Sigmoid colon (tissue), 7 donors: Measurements from ENCODE around the gene ATF5. TPM values are rescaled to one million over a fixed set of nuclear protein-coding genes. Genes with fewer than 3 reads are reported as not detected.
"Not testable (repeated sequence)": the region's sequence is repeated elsewhere in the genome, so short reads cannot be mapped to it uniquely, and the experiment has no call there.

Experiments used
- DNase-seq: peaks from one replicate; pipeline ENCODE4 v3.0.0-alpha.2; 2019
- H3K27ac ChIP-seq, 4 donors: fragments of 200-600 bp; sonication (generic); one replicate each; pipeline ENCODE4 v1.5.1; 2016 to 2019; ENCODE audit warnings: mild to moderate bottlenecking in 1 of 4
- H3K27me3 ChIP-seq, 3 donors: fragments of 200-600 bp; sonication (generic); one replicate each; pipeline ENCODE4 v1.5.1; 2019; ENCODE audit warnings: mild to moderate bottlenecking in 1 of 3
- H3K36me3 ChIP-seq, 4 donors: fragments of 200-600 bp; sonication (generic); one replicate each; pipeline ENCODE4 v1.5.1; 2016 to 2019
- H3K4me1 ChIP-seq, 4 donors: fragments of 200-600 bp; sonication (generic); one replicate each; pipeline ENCODE4 v1.5.1; 2017 to 2019
- H3K4me3 ChIP-seq, 4 donors: fragments of 200-600 bp; sonication (generic); one replicate each; pipeline ENCODE4 v1.5.1; 2017 to 2019; ENCODE audit warnings: mild to moderate bottlenecking in 2 of 4, moderate library complexity in 1 of 4
- H3K9me3 ChIP-seq, 4 donors: fragments of 200-600 bp in 3 of 4; sonication (generic) in 3 of 4; one replicate each; pipeline versions ENCODE4 v1.5.1 to v1.6.1; 2013 to 2019
- EP300 ChIP-seq, 4 donors: sonication (generic); formaldehyde crosslinking; IDR thresholded peaks; one replicate each; pipeline ENCODE4 v1.6.1; 2017; ENCODE audit warnings: antibody characterized with exemption in 4 of 4
- POLR2A ChIP-seq, 2 donors: fragments of 450-650 bp; IDR thresholded peaks; one replicate each; pipeline ENCODE4 v1.6.1; 2016; ENCODE audit warnings: antibody characterized with exemption in 2 of 2, mild to moderate bottlenecking in 2 of 2, moderate library complexity in 2 of 2
- POLR2AphosphoS5 ChIP-seq, 4 donors: sonication (generic); formaldehyde crosslinking; IDR thresholded peaks; one replicate each; pipeline ENCODE4 v1.6.1; 2017; ENCODE audit warnings: antibody characterized with exemption in 4 of 4
- WGBS, 2 donors: extraction: QIAGEN DNeasy Blood & Tissue Kit; methylation state at CpG; one replicate each; pipeline ENCODE4 v1.1.7; 2013; 5-methylcytosine and 5-hydroxymethylcytosine counted together
- intact Hi-C: fragments of 100-400 bp; cut with DNase I; formaldehyde crosslinking; loops from one replicate; pipeline ENCODE4 v1.15.1; 2023
- polyA plus RNA-seq, 3 donors: library from polyadenylated mRNA; stranded (reverse); fragments of 200-250 nt; gene quantifications; one replicate each; pipeline ENCODE4 v1.2.3, GENCODE V29; 2013
- total RNA-seq, 4 donors: library from RNA; depleted of rRNA; stranded (reverse); fragments of >200 nt; gene quantifications; one replicate each; pipeline ENCODE4 v1.1.0, GENCODE V29; 2016
- TF ChIP-seq, protein P1 (sequence below), 4 experiments: fragments of 450-650 bp in 3 of 4; fragments of 200-600 bp in 1 of 4; IDR thresholded peaks; one replicate each; pipeline ENCODE4 v1.5.1; 2016 to 2019; ENCODE audit warnings: antibody characterized with exemption in 4 of 4, mild to moderate bottlenecking in 3 of 4, moderate library complexity in 2 of 4
- donor health status: healthy with polysubstance abuse.
- donor health status: Bipolar disorder and iron deficiency.
- donor health status: healthy.

Gene ATF5
- total and polyA plus RNA-seq, 7 donors, result 5.3 to 42.3 (median 7.1) TPM

DNA sequence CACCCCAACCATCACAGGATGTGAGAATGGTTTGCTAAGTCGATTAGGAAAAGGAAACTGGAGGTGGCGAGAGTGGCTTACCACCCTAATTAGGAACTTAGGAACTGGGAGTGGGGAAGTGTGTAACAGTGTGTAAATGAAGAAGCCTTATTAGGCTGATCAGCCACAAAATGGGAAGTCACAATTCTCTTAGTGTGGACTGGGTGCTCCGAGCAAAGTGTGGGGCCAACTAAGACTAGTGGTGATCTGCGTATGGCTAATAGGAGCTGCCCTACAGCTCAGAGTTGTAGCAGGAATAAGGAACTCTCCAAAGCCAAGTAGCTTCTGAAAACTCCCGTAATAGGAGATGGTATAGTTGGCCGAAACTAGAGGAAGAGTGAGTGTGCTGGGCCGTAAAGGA, 24.4 kb downstream of the ATF5 start:
- H3K36me3 ChIP-seq, result no peaks in the 10 kb centered on the region
- H3K9me3 ChIP-seq, result no peaks in the 10 kb centered on the region
- peaks cover 0 to 18% (median 0%) of the 10 kb centered on the region in 3 donors for H3K27me3 ChIP-seq
- no peak overlapping the region for H3K4me3 ChIP-seq
- peaks cover 0 to 49% (median 38%) of the 10 kb centered on the region in 4 donors for H3K4me1 ChIP-seq
- TF ChIP-seq POLR2AphosphoS5 (IDR thresholded peaks at IDR 0.05) (no peak), EP300 (IDR thresholded peaks at IDR 0.05) (no peak), POLR2A (IDR thresholded peaks at IDR 0.05) (no peak)
- TF ChIP-seq, protein P1, sequence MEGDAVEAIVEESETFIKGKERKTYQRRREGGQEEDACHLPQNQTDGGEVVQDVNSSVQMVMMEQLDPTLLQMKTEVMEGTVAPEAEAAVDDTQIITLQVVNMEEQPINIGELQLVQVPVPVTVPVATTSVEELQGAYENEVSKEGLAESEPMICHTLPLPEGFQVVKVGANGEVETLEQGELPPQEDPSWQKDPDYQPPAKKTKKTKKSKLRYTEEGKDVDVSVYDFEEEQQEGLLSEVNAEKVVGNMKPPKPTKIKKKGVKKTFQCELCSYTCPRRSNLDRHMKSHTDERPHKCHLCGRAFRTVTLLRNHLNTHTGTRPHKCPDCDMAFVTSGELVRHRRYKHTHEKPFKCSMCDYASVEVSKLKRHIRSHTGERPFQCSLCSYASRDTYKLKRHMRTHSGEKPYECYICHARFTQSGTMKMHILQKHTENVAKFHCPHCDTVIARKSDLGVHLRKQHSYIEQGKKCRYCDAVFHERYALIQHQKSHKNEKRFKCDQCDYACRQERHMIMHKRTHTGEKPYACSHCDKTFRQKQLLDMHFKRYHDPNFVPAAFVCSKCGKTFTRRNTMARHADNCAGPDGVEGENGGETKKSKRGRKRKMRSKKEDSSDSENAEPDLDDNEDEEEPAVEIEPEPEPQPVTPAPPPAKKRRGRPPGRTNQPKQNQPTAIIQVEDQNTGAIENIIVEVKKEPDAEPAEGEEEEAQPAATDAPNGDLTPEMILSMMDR (IDR thresholded peaks at IDR 0.05), result no peak
- H3K27ac ChIP-seq, result peak overlapping the region in 2 of 4 donors; percentile 38 to 46
- WGBS, 2 donors, result 64 to 84% methylated on average over 7 of the region's 7 CpGs
- intact Hi-C loops, result no loop called here
- no peak for DNase-seq

DNA sequence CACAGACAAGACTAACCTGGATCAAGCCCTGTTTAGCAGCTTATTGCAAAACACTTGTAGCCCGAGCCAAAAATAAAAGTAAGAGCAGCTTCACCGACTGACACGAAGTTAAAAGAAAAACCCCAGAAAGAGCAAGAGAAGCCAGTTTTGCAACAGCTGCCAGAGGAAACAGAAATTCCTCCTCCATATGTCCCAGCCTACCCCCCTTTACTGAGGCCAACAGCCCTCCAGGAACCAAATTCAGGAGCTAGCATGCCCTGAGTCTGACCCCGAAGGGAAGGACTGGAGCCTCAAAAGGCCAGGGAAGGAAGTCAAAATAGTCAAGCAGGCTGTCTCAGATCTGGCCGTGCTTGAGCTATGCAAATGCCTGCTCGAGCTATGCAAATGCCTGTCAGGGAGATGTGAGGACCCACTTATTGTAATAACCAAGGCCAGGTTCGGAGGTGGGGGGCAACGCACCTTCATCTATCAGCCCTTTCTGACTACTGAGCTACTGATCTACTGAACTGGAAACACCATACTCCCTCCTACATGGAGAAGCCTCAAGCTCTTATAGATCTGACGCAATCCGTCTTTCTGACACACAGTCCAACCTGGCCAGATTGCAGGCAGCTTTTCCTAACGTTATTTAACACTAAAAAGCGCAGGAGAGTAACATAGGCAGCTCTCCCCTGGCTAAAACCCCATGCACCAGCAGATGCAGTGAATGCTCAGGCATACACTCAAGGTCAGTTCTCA, 25.3 kb downstream of the ATF5 start:
- no peak for TF ChIP-seq POLR2A (IDR thresholded peaks at IDR 0.05)
- no peak for TF ChIP-seq EP300 (IDR thresholded peaks at IDR 0.05)
- TF ChIP-seq, protein P1 (IDR thresholded peaks at IDR 0.05), result no peak
- no peak for TF ChIP-seq POLR2AphosphoS5 (IDR thresholded peaks at IDR 0.05)
- intact Hi-C loops, result no loop called here
- WGBS, 2 donors, result 32 to 39% methylated on average over 12 of the region's 12 CpGs
- H3K27ac ChIP-seq, result peak overlapping the region in 3 of 4 donors; percentile 38 to 46 (median 45)
- H3K4me1 ChIP-seq, result peaks cover 0 to 49% (median 38%) of the 10 kb centered on the region in 4 donors
- no peaks in the 10 kb centered on the region for H3K9me3 ChIP-seq
- DNase-seq, result no peak
- no peaks in the 10 kb centered on the region for H3K36me3 ChIP-seq
- H3K27me3 ChIP-seq, result peaks cover 0 to 22% (median 0%) of the 10 kb centered on the region in 3 donors
- no peak overlapping the region for H3K4me3 ChIP-seq

DNA sequence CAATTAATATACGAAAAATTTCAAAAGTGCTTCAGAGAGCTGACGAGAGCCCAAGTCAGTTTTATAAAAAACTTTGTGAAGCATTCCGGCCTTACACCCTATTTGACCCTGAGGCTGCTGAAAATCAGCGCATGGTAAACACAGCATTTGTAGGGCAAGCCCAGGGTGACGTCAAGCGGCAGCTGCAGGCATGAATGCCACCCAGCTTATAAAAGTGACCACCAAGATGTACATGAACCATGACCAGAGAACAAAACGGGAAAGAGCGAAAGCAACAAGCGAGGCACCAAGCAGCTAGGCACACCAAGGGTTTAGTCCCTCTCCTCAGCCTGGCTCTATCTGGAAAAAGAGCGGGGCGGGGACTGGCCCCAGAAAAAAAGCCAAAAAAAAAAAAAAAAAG, 25.9 kb downstream of the ATF5 start:
- peak overlapping the region in 3 of 4 donors; percentile 38 to 49 (median 42) for H3K27ac ChIP-seq
- H3K4me1 ChIP-seq, result peaks cover 0 to 49% (median 38%) of the 10 kb centered on the region in 4 donors
- 21 to 71% methylated on average over 11 of the region's 11 CpGs for WGBS, 2 donors
- peak overlapping the region in 1 of 4 donors; percentile 9 for H3K4me3 ChIP-seq
- H3K36me3 ChIP-seq, result no peaks in the 10 kb centered on the region
- intact Hi-C loops, result no loop called here
- peaks cover 0 to 22% (median 0%) of the 10 kb centered on the region in 3 donors for H3K27me3 ChIP-seq
- no peak for TF ChIP-seq POLR2AphosphoS5 (IDR thresholded peaks at IDR 0.05)
- no peak for TF ChIP-seq EP300 (IDR thresholded peaks at IDR 0.05)
- no peaks in the 10 kb centered on the region for H3K9me3 ChIP-seq
- no peak for DNase-seq

DNA sequence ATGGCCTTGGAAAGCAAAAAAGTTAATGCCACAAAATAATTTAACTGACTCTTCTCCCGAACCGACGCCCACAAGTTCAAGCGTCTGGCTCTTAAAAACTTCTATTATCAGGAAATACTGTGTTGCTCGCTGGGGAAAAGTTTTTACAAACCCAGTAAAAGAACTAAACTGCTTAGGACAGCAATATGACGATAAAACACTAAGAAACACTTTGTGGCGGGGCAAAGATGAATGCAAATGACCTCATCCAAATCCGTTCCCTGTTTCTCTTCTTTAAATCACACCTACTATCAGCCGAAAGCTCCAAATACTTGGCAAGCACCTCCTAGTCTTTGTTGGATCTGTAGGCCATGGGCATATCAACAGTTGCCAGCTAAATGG, 27.1 kb downstream of the ATF5 start:
- no peak for DNase-seq
- no peak overlapping the region for H3K27ac ChIP-seq
- H3K4me1 ChIP-seq, result peaks cover 0 to 45% (median 38%) of the 10 kb centered on the region in 4 donors
- H3K9me3 ChIP-seq, result no peaks in the 10 kb centered on the region
- H3K27me3 ChIP-seq, result peaks cover 0 to 18% (median 0%) of the 10 kb centered on the region in 3 donors
- 17 to 71% methylated on average over 9 of the region's 9 CpGs for WGBS, 2 donors
- TF ChIP-seq, protein P1 (IDR thresholded peaks at IDR 0.05), result no peak
- TF ChIP-seq POLR2AphosphoS5 (IDR thresholded peaks at IDR 0.05) (no peak), EP300 (IDR thresholded peaks at IDR 0.05) (no peak), POLR2A (IDR thresholded peaks at IDR 0.05) (no peak)
- no peak overlapping the region for H3K4me3 ChIP-seq
- H3K36me3 ChIP-seq, result no peaks in the 10 kb centered on the region
- intact Hi-C loops, result no loop called here

DNA sequence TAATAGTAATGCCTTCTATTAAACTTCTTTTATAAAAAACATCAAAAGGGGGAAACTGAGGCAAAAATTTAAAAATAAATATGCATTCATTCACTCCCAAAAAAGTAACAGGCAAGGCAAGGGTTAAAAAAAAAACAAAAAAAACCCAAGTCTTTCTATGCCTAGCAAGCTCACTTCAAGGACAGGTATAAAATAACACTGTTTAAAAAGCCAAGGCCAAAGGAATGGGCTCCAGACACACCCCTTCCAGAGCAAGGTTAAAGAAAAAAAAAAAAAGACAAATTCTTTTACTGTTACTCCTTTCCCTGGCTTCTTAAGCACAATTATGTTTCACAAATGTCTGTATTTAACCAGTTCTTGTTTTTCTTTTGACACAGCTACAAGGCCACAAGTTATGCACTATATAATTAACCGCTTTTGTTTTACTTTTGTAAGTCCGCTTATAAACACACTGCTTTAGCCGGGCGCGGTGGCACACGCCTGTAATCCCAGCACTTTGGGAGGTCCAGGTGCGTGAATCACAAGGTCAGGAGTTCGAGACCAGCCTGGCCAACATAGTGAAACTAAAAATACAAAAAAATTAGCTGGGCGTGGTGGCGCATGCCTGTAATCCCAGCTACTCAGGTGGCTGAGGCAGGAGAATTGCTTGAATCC, 28.4 kb downstream of the ATF5 start:
- H3K27ac ChIP-seq, result no peak overlapping the region

DNA sequence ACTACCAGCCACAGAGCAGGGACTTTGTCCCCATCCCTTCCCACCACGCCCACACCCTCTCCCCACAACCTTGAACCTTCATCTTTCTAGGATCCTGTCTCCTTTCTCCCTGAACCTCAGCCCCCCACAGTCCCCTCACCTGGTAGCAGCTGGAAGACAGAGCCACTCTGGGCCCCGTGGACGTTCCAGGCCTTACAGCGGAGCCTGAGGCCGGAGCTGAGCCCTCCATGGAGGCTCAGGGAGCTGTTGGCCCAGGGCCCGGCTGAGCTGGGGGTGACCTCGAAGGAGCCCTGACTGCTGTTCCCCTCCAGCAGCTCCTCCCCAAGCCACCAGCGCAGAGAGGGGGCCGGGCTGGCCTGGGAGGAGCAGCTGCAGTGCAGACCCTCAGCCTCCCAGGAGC, 29.1 kb downstream of the ATF5 start:
- H3K9me3 ChIP-seq, H3K27ac ChIP-seq, H3K4me3 ChIP-seq, H3K36me3 ChIP-seq, intact Hi-C loops, DNase-seq: not testable (repeated sequence)
- 56 to 59% methylated on average over 9 of the region's 9 CpGs for WGBS, 2 donors
- peaks cover 0 to 17% (median 0%) of the 10 kb centered on the region in 3 donors for H3K27me3 ChIP-seq
- H3K4me1 ChIP-seq, result peaks cover 0 to 27% (median 24%) of the 10 kb centered on the region in 4 donors

More for the DNA sequence above, 28.4 kb downstream of the ATF5 start:
- Histone ChIP-seq H3K4me1 (peaks cover 0 to 34% (median 29%) of the 10 kb centered on the region in 4 donors), H3K9me3 (no peaks in the 10 kb centered on the region), H3K27me3 (peaks cover 0 to 17% (median 0%) of the 10 kb centered on the region in 3 donors), H3K4me3 (no peak overlapping the region), H3K36me3 (no peaks in the 10 kb centered on the region)
- 14 to 60% methylated on average over 10 of the region's 10 CpGs for WGBS, 2 donors
- intact Hi-C loops, result no loop called here
- no peak for DNase-seq
- no peak for TF ChIP-seq POLR2A (IDR thresholded peaks at IDR 0.05)
- TF ChIP-seq, protein P1 (IDR thresholded peaks at IDR 0.05), result no peak
- no peak for TF ChIP-seq EP300 (IDR thresholded peaks at IDR 0.05)
- TF ChIP-seq POLR2AphosphoS5 (IDR thresholded peaks at IDR 0.05), result no peak

DNA sequence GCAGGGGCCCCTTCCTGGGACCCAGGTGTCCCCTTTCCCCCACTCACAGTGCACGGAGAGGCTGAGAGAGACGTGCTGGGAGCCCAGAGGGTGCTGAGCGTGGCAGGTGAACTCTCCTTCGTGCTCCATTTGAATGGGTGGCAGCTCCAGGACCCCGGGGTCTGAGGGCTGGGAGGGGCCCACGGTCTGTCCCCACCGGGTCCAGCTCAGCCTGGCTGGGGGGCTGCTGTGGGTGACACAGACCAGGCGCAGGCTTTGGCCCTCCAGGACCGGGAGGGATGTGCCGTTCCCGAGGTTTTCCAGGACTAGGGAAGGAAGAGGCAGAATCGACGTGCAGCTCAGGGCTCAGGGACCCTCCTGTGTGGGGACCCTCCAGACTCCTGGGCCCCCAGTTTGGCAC, 29.6 kb downstream of the ATF5 start:
- intact Hi-C loops, DNase-seq, H3K9me3 ChIP-seq, H3K27ac ChIP-seq, H3K36me3 ChIP-seq, H3K4me3 ChIP-seq: not testable (repeated sequence)
- H3K27me3 ChIP-seq, result peaks cover 0 to 17% (median 0%) of the 10 kb centered on the region in 3 donors
- peaks cover 0 to 22% (median 20%) of the 10 kb centered on the region in 4 donors for H3K4me1 ChIP-seq
- 70 to 72% methylated on average over 13 of the region's 13 CpGs for WGBS, 2 donors
